HL-60 (cell line): Measurements from ENCODE around the gene SEPTIN2.

Source experiments
- DNase-seq, 2 experiments: peaks; one replicate each; pipeline ENCODE4 v3.0.0-alpha.2; 2010 to 2020; ENCODE audit warnings: low read depth in 1 of 2, low spot score in 1 of 2
- H3K27ac ChIP-seq: fragments of 250-450 bp; sonication (Bioruptor Pico); replicated peaks from 2 replicates; pipeline ENCODE4 v1.5.1; 2020; ENCODE audit warnings: mild to moderate bottlenecking, moderate library complexity
- H3K27me3 ChIP-seq: fragments of 250-450 bp; sonication (Bioruptor Pico); 2 replicates; pipeline ENCODE4 v1.5.1; 2021; ENCODE audit warnings: mild to moderate bottlenecking, moderate library complexity; ENCODE audit not compliant: insufficient read depth, poor library complexity, severe bottlenecking
- H3K4me3 ChIP-seq: replicated peaks from 2 replicates; pipeline ENCODE4 v1.5.1; 2011; ENCODE audit warnings: mild to moderate bottlenecking, control low read depth, low read length; ENCODE audit not compliant: insufficient read depth
- GABPA ChIP-seq: IDR thresholded peaks from 2 replicates; pipeline ENCODE4 v1.6.1; 2012; ENCODE audit warnings: low read depth
- POLR2AphosphoS5 ChIP-seq: IDR thresholded peaks from 2 replicates; pipeline ENCODE4 v1.6.1; 2012; ENCODE audit warnings: low read depth
- REST ChIP-seq: IDR thresholded peaks from 2 replicates; pipeline ENCODE4 v1.6.1; 2012; ENCODE audit warnings: low read depth; ENCODE audit not compliant: insufficient replicate concordance
- SPI1 ChIP-seq: IDR thresholded peaks from 2 replicates; pipeline ENCODE4 v1.6.1; 2012; ENCODE audit warnings: low read depth, mild to moderate bottlenecking, borderline replicate concordance
- TF ChIP-seq, protein P1 (sequence below): IDR thresholded peaks from one replicate; pipeline ENCODE4 v1.5.1; 2011; ENCODE audit warnings: low read length, control low read depth, inconsistent platforms; ENCODE audit not compliant: insufficient read depth

Gene SEPTIN2

DNA sequence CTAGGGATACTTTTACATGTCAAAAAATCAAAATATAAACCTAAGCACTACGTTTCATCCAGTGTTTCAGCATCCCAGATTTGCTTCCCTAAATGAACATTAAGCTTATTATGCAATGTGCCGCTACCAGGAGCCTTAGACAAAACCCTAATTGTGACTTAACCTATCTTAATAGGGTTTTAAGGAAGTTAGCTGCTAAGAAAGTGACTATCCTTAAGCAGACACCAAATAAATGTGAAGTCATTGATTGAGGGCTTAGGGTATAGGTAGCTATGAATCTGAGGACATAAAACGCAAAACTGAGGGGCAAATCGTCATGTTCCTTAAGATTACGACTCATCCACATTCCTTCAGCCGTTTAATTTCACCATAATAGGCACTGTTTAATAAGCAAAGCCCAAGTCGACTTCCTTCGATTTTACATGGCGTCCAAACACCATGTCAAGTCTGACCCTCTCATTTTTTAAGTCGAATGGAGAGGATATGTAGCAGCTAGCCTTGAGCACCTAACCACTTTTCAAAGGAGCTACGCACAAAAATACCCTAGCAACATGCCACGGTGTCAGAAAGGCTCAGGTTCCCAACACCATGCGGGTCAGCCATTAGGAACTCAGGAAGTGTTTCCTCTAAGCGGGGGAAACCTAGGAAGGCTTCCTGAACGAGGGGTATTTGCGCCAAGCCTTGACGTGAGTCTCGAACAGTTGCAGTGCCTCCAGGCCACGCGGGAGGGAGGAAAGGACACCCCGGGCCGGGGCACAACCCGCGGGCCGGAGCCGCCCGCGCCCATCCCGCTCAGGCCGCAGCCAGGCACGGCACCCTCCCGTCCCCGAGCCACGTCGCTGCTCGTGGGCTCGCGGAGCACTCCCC is 1.3 kb upstream of the SEPTIN2 start:
- TF ChIP-seq, protein P1, sequence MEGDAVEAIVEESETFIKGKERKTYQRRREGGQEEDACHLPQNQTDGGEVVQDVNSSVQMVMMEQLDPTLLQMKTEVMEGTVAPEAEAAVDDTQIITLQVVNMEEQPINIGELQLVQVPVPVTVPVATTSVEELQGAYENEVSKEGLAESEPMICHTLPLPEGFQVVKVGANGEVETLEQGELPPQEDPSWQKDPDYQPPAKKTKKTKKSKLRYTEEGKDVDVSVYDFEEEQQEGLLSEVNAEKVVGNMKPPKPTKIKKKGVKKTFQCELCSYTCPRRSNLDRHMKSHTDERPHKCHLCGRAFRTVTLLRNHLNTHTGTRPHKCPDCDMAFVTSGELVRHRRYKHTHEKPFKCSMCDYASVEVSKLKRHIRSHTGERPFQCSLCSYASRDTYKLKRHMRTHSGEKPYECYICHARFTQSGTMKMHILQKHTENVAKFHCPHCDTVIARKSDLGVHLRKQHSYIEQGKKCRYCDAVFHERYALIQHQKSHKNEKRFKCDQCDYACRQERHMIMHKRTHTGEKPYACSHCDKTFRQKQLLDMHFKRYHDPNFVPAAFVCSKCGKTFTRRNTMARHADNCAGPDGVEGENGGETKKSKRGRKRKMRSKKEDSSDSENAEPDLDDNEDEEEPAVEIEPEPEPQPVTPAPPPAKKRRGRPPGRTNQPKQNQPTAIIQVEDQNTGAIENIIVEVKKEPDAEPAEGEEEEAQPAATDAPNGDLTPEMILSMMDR = no peak
- TF ChIP-seq REST = no peak
- no peak; the same call in 1 of the 2 replicates for TF ChIP-seq POLR2AphosphoS5
- TF ChIP-seq GABPA = no peak
- TF ChIP-seq SPI1 = no peak
- Histone ChIP-seq H3K4me3 (peak overlapping the region; percentile 62), H3K27me3 (no peaks in the 10 kb centered on the region), H3K27ac (peak overlapping the region; percentile 100)
- peak in 1 of 2 experiments; percentile 55 for DNase-seq

GRCh38 chr2:241315093-241315878 is 439 bp upstream of the SEPTIN2 start, which contains the start of gene HDLBP:
Gene HDLBP (minus strand): TSS chr2:241315672. CDS start chr2:241266869, 48,803 bp downstream.
- Histone ChIP-seq H3K27ac (peak within 1 kb of the TSS; percentile 100), H3K4me3 (peak within 1 kb of the TSS; percentile 84), H3K27me3 (no peaks in the 10 kb centered on the region)
- peak; percentile 98 to 99 for DNase-seq
- no peak for TF ChIP-seq GABPA
- peak; percentile 74 for TF ChIP-seq REST
- TF ChIP-seq POLR2AphosphoS5 = peak; percentile 83

- H3K27me3 ChIP-seq = no peaks in the 10 kb centered on the region
- no peak for DNase-seq
- H3K4me3 ChIP-seq = peak overlapping the region; percentile 84
- TF ChIP-seq, protein P1 = no peak
- TF ChIP-seq GABPA (no peak), POLR2AphosphoS5 (no peak), REST (no peak), SPI1 (no peak)
- H3K27ac ChIP-seq = peak overlapping the region; percentile 100
These were observed 1.1 kb downstream of the SEPTIN2 start for GRCh38 chr2:241316825-241317224.
